ENCODE data around the gene VSIR. TPM values are rescaled to one million over a fixed set of nuclear protein-coding genes. Genes with fewer than 3 reads are reported as not detected.

Gene VSIR
- total RNA-seq, 1 donor from 2014 or later, result 8.6 TPM

- H3K4me3 ChIP-seq (ENCODE audit: low read depth, low read length), result no peak overlapping the region
- no peak for DNase-seq (ENCODE audit: low read depth)
- TF ChIP-seq CTCF (conservative IDR thresholded peaks at IDR 0.05; ENCODE audit: low read depth, low read length), result no peak
Measured at GRCh38 chr10:71741671-71742070, 31.6 kb downstream of the VSIR start.

DNA sequence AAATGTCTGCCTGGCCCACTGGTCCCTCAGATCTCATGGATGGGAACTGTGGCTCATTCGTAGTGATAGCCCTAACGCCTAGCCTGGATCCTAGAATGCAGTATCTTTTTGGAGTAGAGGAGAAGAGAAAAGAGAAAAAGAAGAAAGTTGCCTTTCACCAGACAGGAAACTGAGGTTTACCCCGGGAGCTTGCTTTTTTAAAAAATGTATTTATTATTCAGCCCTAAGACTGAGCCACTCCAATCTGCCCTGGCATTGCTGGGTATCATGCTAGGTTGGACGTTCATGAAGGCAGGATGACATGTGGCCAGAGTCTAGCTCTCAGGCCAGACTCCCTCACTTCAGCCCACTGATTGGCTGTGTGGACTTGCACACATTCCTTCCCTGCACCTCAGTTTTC is 32.3 kb downstream of the VSIR start:
- no peak overlapping the region for H3K4me3 ChIP-seq (ENCODE audit: low read depth, low read length)
- TF ChIP-seq CTCF (conservative IDR thresholded peaks at IDR 0.05; ENCODE audit: low read depth, low read length), result no peak
- no peak for DNase-seq (ENCODE audit: low read depth)

DNA sequence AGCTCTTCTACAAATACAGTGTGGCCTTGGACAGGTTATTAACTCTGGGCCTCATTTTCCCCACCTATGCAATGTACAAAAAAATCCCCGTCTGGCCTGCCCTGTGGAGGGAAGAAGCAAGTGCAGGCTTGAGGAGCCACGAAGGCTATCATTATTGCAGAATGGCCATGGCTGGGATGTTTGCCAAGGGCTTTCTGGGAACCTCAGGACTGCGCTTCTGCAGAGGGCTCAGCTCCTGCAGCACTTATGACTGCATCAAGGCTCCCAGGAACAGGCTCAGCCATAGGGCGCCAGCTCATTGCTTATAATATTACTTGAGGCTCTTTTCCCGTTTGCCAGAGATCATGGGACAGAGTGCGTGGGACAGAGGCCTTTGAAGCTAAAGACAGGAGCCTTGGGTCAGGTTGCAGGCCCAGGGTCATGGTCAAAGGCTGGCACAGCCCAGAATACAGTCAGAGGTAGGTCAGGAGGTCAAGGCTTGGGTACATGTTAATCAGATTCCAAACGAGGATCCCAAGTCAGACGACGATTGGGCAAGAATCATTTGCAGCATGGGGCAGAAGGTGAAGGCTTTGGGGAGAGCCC is 33.2 kb downstream of the VSIR start:
- no peak for DNase-seq (ENCODE audit: low read depth)
- no peak for TF ChIP-seq CTCF (conservative IDR thresholded peaks at IDR 0.05; ENCODE audit: low read depth, low read length)
- H3K4me3 ChIP-seq (ENCODE audit: low read depth, low read length), result no peak overlapping the region

GRCh38 chr10:71739358-71739900 is 33.9 kb downstream of the VSIR start:
- H3K4me3 ChIP-seq (ENCODE audit: low read depth, low read length), result no peak overlapping the region
- TF ChIP-seq CTCF (conservative IDR thresholded peaks at IDR 0.05; ENCODE audit: low read depth, low read length), result no peak
- DNase-seq (ENCODE audit: low read depth), result no peak

- DNase-seq (ENCODE audit: low read depth), result no peak
- no peak for TF ChIP-seq CTCF (conservative IDR thresholded peaks at IDR 0.05; ENCODE audit: low read depth, low read length)
Measured at GRCh38 chr10:71737834-71738197, 35.5 kb downstream of the VSIR start.

DNA sequence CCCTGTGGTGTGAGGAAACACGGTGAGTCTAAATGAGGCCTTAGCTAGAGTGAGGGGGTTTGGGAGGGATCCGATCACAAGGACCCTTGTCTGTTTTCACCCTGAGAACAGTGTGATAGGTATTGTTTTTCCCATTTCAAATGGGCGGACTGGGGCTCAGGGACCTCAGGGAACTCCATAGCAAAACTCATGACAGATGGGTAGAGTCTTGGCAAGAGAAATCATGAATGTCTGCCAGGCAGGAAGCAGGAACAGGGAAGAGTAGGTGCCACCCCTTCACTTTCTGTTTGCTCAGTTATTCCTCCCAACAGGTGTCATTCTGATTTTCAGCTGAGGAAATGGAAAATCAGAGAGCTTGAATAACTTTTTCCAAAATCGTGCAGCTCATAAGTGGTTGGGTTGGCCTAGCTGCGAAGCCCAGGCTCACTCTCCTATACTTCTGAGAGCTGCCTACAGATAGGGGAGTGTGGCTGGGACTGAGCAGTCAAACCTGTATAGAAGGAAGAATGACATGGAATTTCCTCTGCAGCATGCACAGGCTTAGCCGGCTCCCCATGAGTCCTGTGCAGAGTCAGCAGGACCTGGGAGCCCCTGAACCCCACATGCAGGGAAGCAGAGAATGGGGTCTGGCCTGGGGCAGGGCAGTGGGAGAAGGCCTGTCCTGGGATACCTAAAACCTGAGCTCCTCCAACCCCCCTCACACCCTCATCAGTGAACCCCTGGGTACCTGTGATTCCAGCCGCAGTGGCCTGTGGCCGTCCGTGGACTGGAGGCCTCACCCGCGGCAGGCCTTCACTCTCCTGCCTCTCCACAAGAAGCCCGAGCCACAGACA is 36.1 kb downstream of the VSIR start:
- no peak for DNase-seq (ENCODE audit: low read depth)
- H3K4me3 ChIP-seq (ENCODE audit: low read depth, low read length), result no peak overlapping the region
- no peak for TF ChIP-seq CTCF (conservative IDR thresholded peaks at IDR 0.05; ENCODE audit: low read depth, low read length)

More at GRCh38 chr10:71737834-71738197, 35.5 kb downstream of the VSIR start:
- no peak overlapping the region for H3K4me3 ChIP-seq (ENCODE audit: low read depth, low read length)

Data from epithelial cell of proximal tubule (primary cell).